Measurements from ENCODE around the gene CDC14A.

DNA sequence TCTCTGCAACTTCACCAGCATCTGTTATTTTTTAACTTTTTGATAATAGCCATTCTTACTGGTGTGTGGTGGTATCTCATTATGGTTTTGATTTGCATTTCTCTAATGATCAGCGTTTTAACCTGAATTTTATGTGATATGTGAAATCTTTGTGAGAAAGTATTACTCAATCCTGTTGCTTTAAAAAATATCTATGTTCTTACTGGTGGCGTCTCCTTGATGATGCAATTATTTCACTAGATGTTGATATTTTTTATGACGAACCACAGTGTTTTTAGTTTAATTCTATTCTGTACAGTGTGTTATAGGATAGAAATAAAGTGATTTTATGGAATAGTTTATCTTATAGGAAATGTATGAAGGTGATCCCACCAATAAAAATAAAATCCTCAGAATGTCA, 130.9 kb downstream of the CDC14A start:
- TF ChIP-seq CTCF (conservative IDR thresholded peaks at IDR 0.05; ENCODE audit: low read length) = no peak
- TF ChIP-seq EZH2phosphoT487 (IDR thresholded peaks at IDR 0.05; ENCODE audit: borderline replicate concordance, low read depth, low read length) = no peak
